IPS-18a (cell line): ENCODE measurements around the gene CSF2.

Experiments
- H3K27ac ChIP-seq: one replicate; pipeline ENCODE4 v1.5.1; 2013; ENCODE audit warnings: low read length
- H3K27me3 ChIP-seq: one replicate; pipeline ENCODE4 v1.6.1; 2013; ENCODE audit warnings: mild to moderate bottlenecking, low read length; ENCODE audit not compliant: control insufficient read depth, insufficient read depth
- H3K36me3 ChIP-seq: one replicate; pipeline ENCODE4 v1.6.1; 2013; ENCODE audit warnings: low read depth, low read length; ENCODE audit not compliant: control insufficient read depth
- H3K4me1 ChIP-seq: one replicate; pipeline ENCODE4 v1.6.1; 2013; ENCODE audit warnings: low read depth, low read length; ENCODE audit not compliant: control insufficient read depth
- H3K4me3 ChIP-seq: one replicate; pipeline ENCODE4 v1.5.1; 2013; ENCODE audit warnings: low read length
- H3K9ac ChIP-seq: one replicate; pipeline ENCODE4 v1.6.1; 2013; ENCODE audit warnings: mild to moderate bottlenecking, low read length, moderate library complexity
- H3K9me3 ChIP-seq: one replicate; pipeline ENCODE4 v1.6.1; 2013; ENCODE audit warnings: low read depth, low read length; ENCODE audit not compliant: control insufficient read depth

The CSF2 gene

GRCh38 chr5:132064738-132065331, 8.8 kb upstream of the CSF2 start:
- H3K27me3 ChIP-seq: no peaks in the 10 kb centered on the region
- no peaks in the 10 kb centered on the region for H3K36me3 ChIP-seq
- H3K9ac ChIP-seq: no peak overlapping the region
- H3K4me1 ChIP-seq: no peaks in the 10 kb centered on the region
- no peaks in the 10 kb centered on the region for H3K9me3 ChIP-seq
- no peak overlapping the region for H3K4me3 ChIP-seq
- H3K27ac ChIP-seq: no peak overlapping the region

- Histone ChIP-seq H3K36me3 (no peaks in the 10 kb centered on the region), H3K9ac (no peak overlapping the region), H3K4me3 (no peak overlapping the region), H3K4me1 (no peaks in the 10 kb centered on the region), H3K9me3 (no peaks in the 10 kb centered on the region), H3K27me3 (no peaks in the 10 kb centered on the region), H3K27ac (no peak overlapping the region)
Observed at GRCh38 chr5:132065351-132065937, 8.1 kb upstream of the CSF2 start.

DNA sequence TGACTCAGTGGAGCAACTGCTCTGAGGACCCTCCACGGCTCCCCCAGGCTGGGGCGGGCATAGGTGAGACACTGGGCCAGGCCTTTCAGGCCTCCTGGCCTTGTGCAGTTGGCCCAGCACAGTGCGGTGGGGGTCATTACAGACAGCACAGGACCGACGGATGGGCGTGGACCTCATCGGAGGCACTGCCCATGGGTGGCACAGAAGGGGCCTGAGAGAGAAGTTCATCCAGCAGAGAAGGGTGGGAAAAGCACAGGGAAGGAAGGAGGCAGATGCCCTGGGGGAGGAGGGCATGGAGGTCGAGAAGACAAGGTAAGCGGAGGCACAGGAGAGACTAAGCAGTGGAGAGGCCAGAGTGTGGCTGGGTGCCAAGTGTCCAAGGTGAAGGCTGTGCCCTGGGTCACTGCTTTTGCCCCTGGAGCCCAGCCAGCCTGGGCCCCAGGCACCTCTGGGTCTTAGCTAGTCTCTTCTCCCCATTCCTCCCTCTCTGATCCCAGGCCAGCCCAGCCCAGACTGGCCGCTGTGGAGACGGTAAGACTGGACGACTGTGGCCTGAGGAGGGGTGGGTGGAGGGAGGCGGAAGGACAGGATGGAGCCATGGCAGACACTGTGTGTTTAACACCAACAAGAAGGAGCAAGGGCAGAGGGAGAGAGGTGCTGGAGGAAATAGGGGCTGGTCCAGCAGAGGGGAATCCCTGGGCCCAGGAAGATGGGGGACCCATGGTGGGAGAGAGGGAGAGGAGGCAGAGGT, 7.5 kb upstream of the CSF2 start:
- H3K9me3 ChIP-seq: no peaks in the 10 kb centered on the region
- H3K27me3 ChIP-seq: no peaks in the 10 kb centered on the region
- no peak overlapping the region for H3K9ac ChIP-seq
- no peak overlapping the region for H3K4me3 ChIP-seq
- H3K27ac ChIP-seq: no peak overlapping the region
- H3K4me1 ChIP-seq: no peaks in the 10 kb centered on the region
- no peaks in the 10 kb centered on the region for H3K36me3 ChIP-seq

DNA sequence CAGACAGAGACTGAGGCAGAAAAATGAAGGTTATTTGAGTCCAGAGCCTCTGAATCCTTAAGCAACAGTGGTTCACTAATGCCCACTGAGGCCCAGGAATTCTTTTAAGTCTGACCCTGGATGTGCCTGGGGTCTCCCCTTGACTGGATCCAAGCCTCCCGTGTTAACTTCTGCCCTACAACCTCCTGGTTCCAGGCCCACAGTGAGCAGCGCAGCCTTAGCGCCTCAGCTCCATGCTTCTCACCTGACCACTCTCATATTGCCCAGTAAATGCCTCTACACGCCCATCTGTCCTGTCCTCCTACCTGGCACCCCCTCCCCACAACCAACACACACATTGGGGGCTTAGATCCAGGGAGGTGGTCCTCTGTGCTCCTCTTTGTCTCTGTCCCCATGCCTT, 6.7 kb upstream of the CSF2 start:
- Histone ChIP-seq H3K27ac (no peak overlapping the region), H3K4me3 (no peak overlapping the region), H3K4me1 (no peaks in the 10 kb centered on the region), H3K36me3 (no peaks in the 10 kb centered on the region), H3K27me3 (no peaks in the 10 kb centered on the region), H3K9ac (no peak overlapping the region), H3K9me3 (no peaks in the 10 kb centered on the region)

DNA sequence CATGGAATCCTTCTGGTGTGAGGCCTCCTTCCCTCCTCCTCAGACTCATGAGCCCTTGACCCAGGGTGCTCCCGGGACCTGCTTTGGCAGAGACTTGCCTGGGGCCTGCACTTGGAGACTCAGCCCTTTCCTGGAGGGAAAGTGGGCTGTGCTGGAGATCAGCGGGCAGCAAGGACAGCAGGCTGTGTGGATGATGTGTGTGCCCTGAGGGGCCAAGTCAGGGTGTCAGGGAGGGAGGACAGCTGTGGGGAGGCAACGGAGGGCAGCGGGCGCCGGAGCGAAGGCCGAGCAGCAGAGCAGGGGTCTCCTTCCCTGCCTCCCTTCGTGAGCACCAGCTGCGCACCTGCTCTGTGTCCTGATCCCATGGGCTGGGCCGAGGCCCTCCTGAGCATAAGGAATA, 6.1 kb upstream of the CSF2 start:
- no peak overlapping the region for H3K4me3 ChIP-seq
- H3K27ac ChIP-seq: no peak overlapping the region
- no peaks in the 10 kb centered on the region for H3K27me3 ChIP-seq
- no peak overlapping the region for H3K9ac ChIP-seq
- no peaks in the 10 kb centered on the region for H3K36me3 ChIP-seq
- H3K9me3 ChIP-seq: no peaks in the 10 kb centered on the region
- no peaks in the 10 kb centered on the region for H3K4me1 ChIP-seq

- H3K27ac ChIP-seq: no peak overlapping the region
- no peak overlapping the region for H3K9ac ChIP-seq
- no peaks in the 10 kb centered on the region for H3K36me3 ChIP-seq
- H3K9me3 ChIP-seq: no peaks in the 10 kb centered on the region
- no peaks in the 10 kb centered on the region for H3K4me1 ChIP-seq
- no peaks in the 10 kb centered on the region for H3K27me3 ChIP-seq
- no peak overlapping the region for H3K4me3 ChIP-seq
Observed at GRCh38 chr5:132067941-132068808, 5.4 kb upstream of the CSF2 start.

GRCh38 chr5:132069561-132069960, 4.0 kb upstream of the CSF2 start:
- Histone ChIP-seq H3K4me1 (no peaks in the 10 kb centered on the region), H3K27ac (no peak overlapping the region), H3K9me3 (no peaks in the 10 kb centered on the region), H3K27me3 (no peaks in the 10 kb centered on the region), H3K9ac (no peak overlapping the region), H3K4me3 (no peak overlapping the region), H3K36me3 (no peaks in the 10 kb centered on the region)

DNA sequence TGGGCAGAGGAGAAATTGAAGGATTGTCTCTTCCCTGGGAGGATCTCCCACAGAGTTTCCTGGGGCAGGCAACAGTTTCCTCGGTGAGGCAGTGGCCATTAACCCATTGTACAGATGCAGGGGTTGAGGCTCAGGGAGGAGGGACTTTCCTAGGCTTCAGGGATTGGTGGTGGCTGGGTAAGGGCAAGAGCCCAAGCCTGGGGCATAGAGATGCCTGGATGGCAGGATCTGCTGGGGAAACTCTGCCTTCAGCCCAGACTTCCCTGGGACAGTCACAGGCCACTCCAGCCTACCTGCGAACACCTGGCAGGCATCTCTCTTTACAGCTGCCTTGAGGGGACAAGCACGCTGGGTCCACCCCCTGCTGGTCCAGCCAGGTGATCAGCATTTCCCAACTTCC, 3.6 kb upstream of the CSF2 start:
- no peak overlapping the region for H3K9ac ChIP-seq
- H3K4me3 ChIP-seq: no peak overlapping the region
- H3K36me3 ChIP-seq: no peaks in the 10 kb centered on the region
- H3K27me3 ChIP-seq: no peaks in the 10 kb centered on the region
- no peaks in the 10 kb centered on the region for H3K9me3 ChIP-seq
- H3K27ac ChIP-seq: no peak overlapping the region
- no peaks in the 10 kb centered on the region for H3K4me1 ChIP-seq

DNA sequence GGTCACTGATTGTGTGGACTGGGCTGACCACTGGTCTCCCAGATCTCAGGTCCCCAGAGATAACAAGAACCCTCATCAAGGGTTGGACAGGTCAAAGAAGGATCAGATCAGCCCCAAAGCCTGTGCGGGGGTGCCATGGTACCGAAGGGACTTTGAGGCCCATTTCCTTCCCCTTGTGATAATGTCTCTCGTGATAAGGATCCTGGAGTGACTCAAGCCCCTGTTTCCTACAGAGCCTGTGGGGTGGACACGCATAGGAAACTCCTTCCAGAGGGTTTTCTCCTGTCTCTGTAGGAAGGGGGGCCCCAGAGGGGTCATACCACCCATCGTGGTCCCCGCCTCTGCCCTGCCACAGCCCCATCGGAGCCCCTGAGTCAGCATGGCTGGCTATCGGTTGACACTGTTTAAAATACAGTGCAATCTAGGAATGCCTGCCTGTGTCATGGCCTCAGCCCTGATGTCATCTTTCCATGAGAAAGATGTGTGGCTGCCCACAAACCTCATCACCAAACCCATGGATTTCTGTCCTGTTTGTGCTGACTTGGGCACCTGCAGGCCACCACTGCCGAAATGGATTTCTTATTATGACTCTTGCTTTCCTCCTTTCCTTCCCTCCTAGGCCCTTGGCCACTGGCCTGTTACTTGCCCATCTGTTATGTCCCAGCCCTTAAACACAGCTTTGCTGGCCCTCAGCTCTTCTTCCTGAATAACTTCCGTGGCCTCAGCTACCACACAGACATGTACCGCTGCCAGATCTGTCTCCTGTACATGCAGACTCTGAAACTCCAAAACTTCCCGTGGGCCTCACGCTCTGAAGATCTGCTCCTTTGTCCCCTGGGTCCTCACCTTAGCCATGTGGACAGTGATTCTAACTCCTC, 2.9 kb upstream of the CSF2 start:
- no peak overlapping the region for H3K27ac ChIP-seq
- no peaks in the 10 kb centered on the region for H3K4me1 ChIP-seq
- H3K36me3 ChIP-seq: no peaks in the 10 kb centered on the region
- H3K9ac ChIP-seq: no peak overlapping the region
- no peaks in the 10 kb centered on the region for H3K27me3 ChIP-seq
- H3K4me3 ChIP-seq: no peak overlapping the region
- no peaks in the 10 kb centered on the region for H3K9me3 ChIP-seq

GRCh38 chr5:132071338-132071707, 2.3 kb upstream of the CSF2 start:
- Histone ChIP-seq H3K36me3 (no peaks in the 10 kb centered on the region), H3K27ac (no peak overlapping the region), H3K4me1 (no peaks in the 10 kb centered on the region), H3K27me3 (no peaks in the 10 kb centered on the region), H3K9me3 (no peaks in the 10 kb centered on the region), H3K9ac (no peak overlapping the region), H3K4me3 (no peak overlapping the region)

- Histone ChIP-seq H3K4me1 (no peaks in the 10 kb centered on the region), H3K9me3 (no peaks in the 10 kb centered on the region), H3K27ac (no peak overlapping the region), H3K36me3 (no peaks in the 10 kb centered on the region), H3K27me3 (no peaks in the 10 kb centered on the region), H3K9ac (no peak overlapping the region), H3K4me3 (no peak overlapping the region)
Observed at GRCh38 chr5:132072070-132072469, 1.5 kb upstream of the CSF2 start.
